Measurements from ENCODE around the gene DOCK9.

DOCK9 gene

DNA sequence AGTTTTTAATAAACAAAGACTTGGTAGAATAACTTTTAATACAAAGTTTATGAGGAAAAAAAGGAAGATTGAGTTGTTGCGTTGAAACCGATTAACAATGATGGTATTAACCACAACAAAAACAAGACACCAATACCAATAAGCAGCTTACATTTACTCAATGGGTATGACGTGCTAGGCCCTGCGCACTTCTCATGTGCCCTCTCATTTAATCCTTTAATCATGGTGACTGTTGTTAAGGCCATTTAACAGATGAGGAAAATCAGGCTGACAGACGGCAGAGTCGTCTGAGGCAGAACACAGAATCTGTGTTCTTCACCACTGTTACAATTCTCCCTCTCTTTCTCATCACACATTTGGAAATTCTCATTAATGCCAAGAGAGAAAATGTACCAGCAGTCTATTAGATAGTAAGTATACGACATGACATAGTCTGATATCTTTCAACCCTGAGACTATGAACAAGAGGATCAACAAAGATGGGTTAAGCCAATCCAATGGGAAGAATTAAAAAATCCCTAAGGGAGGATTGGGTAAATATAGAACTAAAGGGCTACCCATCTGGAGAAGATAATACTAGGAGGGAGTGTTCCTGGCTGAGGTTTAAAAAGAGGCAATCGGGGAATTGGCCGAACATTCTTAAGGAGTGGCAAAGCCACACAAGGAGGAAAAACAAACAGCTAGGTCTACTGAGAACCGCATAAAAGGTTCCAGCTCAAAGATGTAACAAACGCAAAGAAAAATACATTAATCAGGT lies 54.0 kb downstream of the DOCK9 start:
- Histone ChIP-seq H3K36me3 (ENCODE audit: control insufficient read depth, insufficient read depth, low read length, severe bottlenecking) (no peaks in the 10 kb centered on the region), H3K27me3 (replicated peaks; ENCODE audit: control insufficient read depth, insufficient read depth, low read length) (no peaks in the 10 kb centered on the region), H3K4me1 (ENCODE audit: control insufficient read depth, insufficient read depth, low read length) (peaks cover 19% of the 10 kb centered on the region), H3K9ac (ENCODE audit: low read length) (no peak overlapping the region), H3K4me3 (ENCODE audit: low read length) (peak overlapping the region; percentile 21), H3K9me3 (ENCODE audit: control insufficient read depth, low read length) (no peaks in the 10 kb centered on the region)
- DNase-seq (ENCODE audit: low read depth) = peak; percentile 36

DNA sequence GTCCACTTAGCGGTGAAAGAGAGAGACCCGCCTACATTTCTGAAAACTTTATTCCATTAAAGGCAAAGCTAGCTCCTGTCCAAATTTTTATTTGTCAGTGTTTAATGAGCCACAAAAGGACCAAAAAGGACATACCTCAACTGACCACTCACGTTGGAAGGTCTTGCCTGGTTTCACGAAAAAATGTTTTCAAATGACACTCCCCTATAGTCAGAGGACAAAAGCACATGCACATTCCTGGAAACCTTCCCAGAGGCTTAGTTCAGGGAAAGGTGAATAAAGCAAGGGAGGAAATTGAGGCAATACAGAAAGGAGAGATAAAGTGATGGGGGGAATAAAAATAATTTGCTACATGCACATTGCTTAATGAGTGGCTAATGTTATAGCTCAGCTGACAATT lies 55.6 kb downstream of the DOCK9 start:
- H3K9ac ChIP-seq (ENCODE audit: low read length) = no peak overlapping the region
- H3K9me3 ChIP-seq (ENCODE audit: control insufficient read depth, low read length) = no peaks in the 10 kb centered on the region
- no peak overlapping the region for H3K4me3 ChIP-seq (ENCODE audit: low read length)
- no peaks in the 10 kb centered on the region for H3K27me3 ChIP-seq (replicated peaks; ENCODE audit: control insufficient read depth, insufficient read depth, low read length)
- DNase-seq (ENCODE audit: low read depth) = no peak
- H3K36me3 ChIP-seq (ENCODE audit: control insufficient read depth, insufficient read depth, low read length, severe bottlenecking) = no peaks in the 10 kb centered on the region
- peaks cover 14% of the 10 kb centered on the region for H3K4me1 ChIP-seq (ENCODE audit: control insufficient read depth, insufficient read depth, low read length)

DNA sequence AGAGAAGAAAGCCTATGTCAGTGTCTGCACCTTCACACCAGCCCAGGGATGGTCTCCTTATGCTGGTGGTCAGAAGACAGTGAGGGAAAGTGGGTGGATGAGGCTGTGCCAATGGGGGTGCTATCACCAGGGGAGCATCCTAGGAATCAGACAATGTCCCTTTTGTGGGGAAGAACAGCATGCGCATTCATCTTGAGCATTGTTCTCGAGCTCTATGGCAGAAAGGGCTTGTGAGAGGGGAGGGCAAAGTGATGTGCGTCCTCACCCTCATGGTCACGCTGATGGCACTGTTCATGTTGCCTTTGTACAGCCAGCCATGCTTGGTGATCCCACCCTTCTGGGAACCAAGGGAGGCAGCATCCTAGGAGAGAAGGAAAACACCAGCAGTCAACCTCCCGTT lies 56.1 kb downstream of the DOCK9 start:
- H3K4me3 ChIP-seq (ENCODE audit: low read length) = no peak overlapping the region
- no peak for DNase-seq (ENCODE audit: low read depth)
- H3K27me3 ChIP-seq (replicated peaks; ENCODE audit: control insufficient read depth, insufficient read depth, low read length) = no peaks in the 10 kb centered on the region
- H3K4me1 ChIP-seq (ENCODE audit: control insufficient read depth, insufficient read depth, low read length) = peaks cover 17% of the 10 kb centered on the region
- no peaks in the 10 kb centered on the region for H3K9me3 ChIP-seq (ENCODE audit: control insufficient read depth, low read length)
- H3K9ac ChIP-seq (ENCODE audit: low read length) = no peak overlapping the region
- H3K36me3 ChIP-seq (ENCODE audit: control insufficient read depth, insufficient read depth, low read length, severe bottlenecking) = no peaks in the 10 kb centered on the region

DNA sequence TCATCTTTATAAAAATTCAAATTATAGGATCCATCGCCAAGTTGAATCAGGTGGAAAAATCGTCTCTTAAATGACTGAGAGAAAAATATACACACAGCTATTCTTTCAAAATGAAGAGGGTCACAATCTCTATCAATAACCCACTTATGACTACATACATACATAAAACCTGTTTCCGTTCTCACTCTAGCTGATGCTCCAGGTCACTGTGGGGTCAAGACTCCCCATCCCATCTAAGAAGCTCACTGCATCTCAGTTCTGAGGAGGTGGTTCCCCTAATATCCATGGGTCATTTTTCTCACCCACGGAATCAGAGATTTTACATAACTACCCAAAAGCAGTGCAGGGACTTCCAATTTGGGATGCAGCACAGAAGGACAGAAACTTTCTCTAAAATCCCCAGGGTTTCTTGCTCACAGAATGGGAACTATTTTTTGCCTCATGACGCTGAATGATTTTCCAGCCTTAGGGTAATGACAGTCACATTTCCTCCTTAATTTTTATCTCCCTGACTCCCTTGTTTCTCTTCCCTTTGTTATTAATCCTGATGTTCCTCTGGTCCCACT lies 56.8 kb downstream of the DOCK9 start:
- Histone ChIP-seq H3K9ac (ENCODE audit: low read length) (no peak overlapping the region), H3K36me3 (ENCODE audit: control insufficient read depth, insufficient read depth, low read length, severe bottlenecking) (no peaks in the 10 kb centered on the region), H3K9me3 (ENCODE audit: control insufficient read depth, low read length) (no peaks in the 10 kb centered on the region), H3K4me3 (ENCODE audit: low read length) (no peak overlapping the region), H3K27me3 (replicated peaks; ENCODE audit: control insufficient read depth, insufficient read depth, low read length) (no peaks in the 10 kb centered on the region), H3K4me1 (ENCODE audit: control insufficient read depth, insufficient read depth, low read length) (peaks cover 17% of the 10 kb centered on the region)
- no peak for DNase-seq (ENCODE audit: low read depth)

DNA sequence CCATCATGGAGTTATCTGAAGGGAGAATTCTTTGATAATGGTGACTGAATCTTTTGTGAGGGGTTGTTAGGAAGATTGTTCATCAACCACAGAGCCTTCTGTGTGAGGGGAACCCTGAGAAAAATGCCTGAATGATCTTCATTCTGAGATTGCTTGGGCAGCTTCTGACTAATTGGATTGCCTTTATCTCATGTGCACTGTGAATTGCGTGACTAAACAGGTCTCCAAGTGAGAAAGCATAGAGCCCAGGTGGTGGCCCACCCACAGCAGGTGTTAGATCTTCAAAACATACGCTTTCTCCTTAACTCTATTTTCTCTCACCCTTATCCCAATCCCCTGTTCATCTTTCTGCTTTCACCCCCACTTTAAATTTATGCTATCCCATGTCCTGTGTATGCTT lies 58.3 kb downstream of the DOCK9 start:
- Histone ChIP-seq H3K4me1 (ENCODE audit: control insufficient read depth, insufficient read depth, low read length) (peaks cover 14% of the 10 kb centered on the region), H3K36me3 (ENCODE audit: control insufficient read depth, insufficient read depth, low read length, severe bottlenecking) (no peaks in the 10 kb centered on the region), H3K9ac (ENCODE audit: low read length) (no peak overlapping the region), H3K4me3 (ENCODE audit: low read length) (no peak overlapping the region), H3K9me3 (ENCODE audit: control insufficient read depth, low read length) (no peaks in the 10 kb centered on the region), H3K27me3 (replicated peaks; ENCODE audit: control insufficient read depth, insufficient read depth, low read length) (no peaks in the 10 kb centered on the region)
- no peak for DNase-seq (ENCODE audit: low read depth)

DNA sequence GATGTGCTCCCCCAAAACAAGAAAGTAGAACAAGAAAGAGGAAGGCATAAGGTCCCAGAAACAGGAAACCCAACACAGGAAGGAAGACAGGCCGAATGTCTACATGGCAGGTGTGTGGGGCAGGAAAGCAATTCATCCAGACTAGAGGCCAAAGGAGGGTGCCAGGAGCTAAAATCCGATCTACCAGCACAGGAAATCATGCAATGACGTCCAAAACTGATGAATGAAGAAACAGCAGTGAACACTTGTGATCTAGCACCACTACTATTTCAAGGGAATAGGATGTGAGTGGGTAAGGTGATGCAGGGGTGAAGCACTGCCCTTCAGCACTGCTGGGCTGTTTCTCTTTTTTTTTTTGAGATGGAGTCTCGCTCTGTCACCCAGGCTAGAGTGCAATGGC lies 59.1 kb downstream of the DOCK9 start:
- no peaks in the 10 kb centered on the region for H3K9me3 ChIP-seq (ENCODE audit: control insufficient read depth, low read length)
- DNase-seq (ENCODE audit: low read depth) = no peak
- H3K36me3 ChIP-seq (ENCODE audit: control insufficient read depth, insufficient read depth, low read length, severe bottlenecking) = no peaks in the 10 kb centered on the region
- peaks cover 6% of the 10 kb centered on the region for H3K4me1 ChIP-seq (ENCODE audit: control insufficient read depth, insufficient read depth, low read length)
- no peak overlapping the region for H3K9ac ChIP-seq (ENCODE audit: low read length)
- no peaks in the 10 kb centered on the region for H3K27me3 ChIP-seq (replicated peaks; ENCODE audit: control insufficient read depth, insufficient read depth, low read length)
- no peak overlapping the region for H3K4me3 ChIP-seq (ENCODE audit: low read length)

DNA sequence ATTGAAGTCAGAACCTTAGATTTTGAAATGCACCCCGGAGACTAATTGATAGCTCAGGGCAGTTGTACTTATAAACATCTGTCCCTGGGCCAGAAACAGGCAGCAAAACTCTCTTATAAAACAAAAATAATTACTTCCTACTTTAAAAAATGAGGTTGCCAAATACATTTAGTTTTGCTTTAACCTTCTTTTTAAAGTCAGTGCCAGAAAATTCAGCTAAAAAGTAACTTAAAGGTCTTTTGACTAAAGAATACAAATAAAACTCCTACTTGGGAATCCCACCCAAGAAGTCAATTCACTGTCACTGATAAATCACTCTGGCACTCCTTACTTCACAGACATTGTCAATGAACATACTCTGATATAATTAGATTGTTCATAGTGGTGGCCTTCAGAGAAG lies 60.7 kb downstream of the DOCK9 start:
- Histone ChIP-seq H3K4me1 (ENCODE audit: control insufficient read depth, insufficient read depth, low read length) (peaks cover 3% of the 10 kb centered on the region), H3K36me3 (ENCODE audit: control insufficient read depth, insufficient read depth, low read length, severe bottlenecking) (no peaks in the 10 kb centered on the region), H3K9ac (ENCODE audit: low read length) (no peak overlapping the region), H3K4me3 (ENCODE audit: low read length) (no peak overlapping the region), H3K27me3 (replicated peaks; ENCODE audit: control insufficient read depth, insufficient read depth, low read length) (no peaks in the 10 kb centered on the region), H3K9me3 (ENCODE audit: control insufficient read depth, low read length) (no peaks in the 10 kb centered on the region)
- peak; percentile 14 for DNase-seq (ENCODE audit: low read depth)

DNA sequence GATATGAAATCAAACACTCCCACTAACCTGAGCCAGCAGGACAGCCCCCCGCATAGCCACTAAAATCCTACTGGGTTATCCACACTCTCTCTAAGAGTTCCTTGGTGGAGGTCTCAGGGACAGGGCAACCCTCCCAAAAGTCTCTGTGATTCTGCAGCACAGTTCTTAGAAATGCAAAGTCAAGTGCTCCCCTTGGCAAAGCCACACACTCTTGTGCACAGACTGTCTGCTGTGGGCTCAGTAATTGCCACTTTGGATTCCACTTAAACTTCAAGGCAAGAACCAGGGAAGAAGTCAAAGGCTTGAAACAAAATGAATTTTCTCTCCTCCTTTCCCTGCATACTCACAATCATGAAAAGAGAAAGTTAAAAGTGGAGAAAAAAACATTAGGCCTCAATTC lies 61.5 kb downstream of the DOCK9 start:
- no peak for DNase-seq (ENCODE audit: low read depth)
- no peaks in the 10 kb centered on the region for H3K27me3 ChIP-seq (replicated peaks; ENCODE audit: control insufficient read depth, insufficient read depth, low read length)
- H3K9me3 ChIP-seq (ENCODE audit: control insufficient read depth, low read length) = no peaks in the 10 kb centered on the region
- no peaks in the 10 kb centered on the region for H3K36me3 ChIP-seq (ENCODE audit: control insufficient read depth, insufficient read depth, low read length, severe bottlenecking)
- no peak overlapping the region for H3K9ac ChIP-seq (ENCODE audit: low read length)
- H3K4me3 ChIP-seq (ENCODE audit: low read length) = no peak overlapping the region
- peaks cover 3% of the 10 kb centered on the region for H3K4me1 ChIP-seq (ENCODE audit: control insufficient read depth, insufficient read depth, low read length)

DNA sequence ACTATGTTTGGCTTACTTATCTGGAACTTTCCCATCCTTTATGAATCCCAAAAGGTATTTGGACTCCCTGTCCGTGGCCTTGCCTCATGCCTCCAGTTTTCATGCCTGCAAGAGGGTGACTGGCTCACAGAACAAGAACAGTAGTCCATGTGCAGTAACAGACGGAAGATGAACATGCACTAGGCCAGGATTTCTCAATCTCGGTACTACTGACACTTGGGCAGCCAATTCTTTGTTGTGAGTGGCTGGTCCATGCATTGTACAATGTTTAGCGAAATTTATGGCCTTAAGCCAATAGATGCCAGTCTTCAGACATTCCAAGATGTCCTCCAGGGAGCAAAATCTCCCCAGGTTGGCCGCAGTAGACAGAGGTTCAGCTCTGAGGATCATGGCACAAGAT lies 61.9 kb downstream of the DOCK9 start:
- no peak for DNase-seq (ENCODE audit: low read depth)
- Histone ChIP-seq H3K4me1 (ENCODE audit: control insufficient read depth, insufficient read depth, low read length) (peaks cover 3% of the 10 kb centered on the region), H3K4me3 (ENCODE audit: low read length) (no peak overlapping the region), H3K27me3 (replicated peaks; ENCODE audit: control insufficient read depth, insufficient read depth, low read length) (no peaks in the 10 kb centered on the region), H3K9ac (ENCODE audit: low read length) (no peak overlapping the region), H3K9me3 (ENCODE audit: control insufficient read depth, low read length) (no peaks in the 10 kb centered on the region), H3K36me3 (ENCODE audit: control insufficient read depth, insufficient read depth, low read length, severe bottlenecking) (no peaks in the 10 kb centered on the region)

DNA sequence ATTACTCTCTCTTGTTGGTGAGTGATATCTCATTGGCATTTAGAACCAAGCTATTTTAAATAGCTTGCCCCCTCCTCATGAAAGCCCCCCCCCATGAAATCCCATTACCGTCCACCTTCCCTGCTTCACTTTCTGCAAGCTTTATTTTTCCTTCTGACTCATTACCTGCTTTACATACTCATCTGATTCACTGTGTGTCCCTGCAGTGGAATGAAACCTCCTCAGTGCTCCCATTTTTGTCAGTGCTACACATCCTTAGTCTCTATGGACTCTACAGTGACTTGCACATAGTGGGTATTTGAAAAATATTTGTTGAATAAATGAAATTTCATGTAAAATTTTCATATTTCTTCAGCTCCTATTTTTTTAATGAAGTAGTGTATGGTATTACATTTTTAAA lies 62.3 kb downstream of the DOCK9 start:
- H3K9ac ChIP-seq (ENCODE audit: low read length) = no peak overlapping the region
- no peaks in the 10 kb centered on the region for H3K36me3 ChIP-seq (ENCODE audit: control insufficient read depth, insufficient read depth, low read length, severe bottlenecking)
- peaks cover 3% of the 10 kb centered on the region for H3K4me1 ChIP-seq (ENCODE audit: control insufficient read depth, insufficient read depth, low read length)
- H3K9me3 ChIP-seq (ENCODE audit: control insufficient read depth, low read length) = no peaks in the 10 kb centered on the region
- no peak overlapping the region for H3K4me3 ChIP-seq (ENCODE audit: low read length)
- no peaks in the 10 kb centered on the region for H3K27me3 ChIP-seq (replicated peaks; ENCODE audit: control insufficient read depth, insufficient read depth, low read length)
- DNase-seq (ENCODE audit: low read depth) = no peak

DNA sequence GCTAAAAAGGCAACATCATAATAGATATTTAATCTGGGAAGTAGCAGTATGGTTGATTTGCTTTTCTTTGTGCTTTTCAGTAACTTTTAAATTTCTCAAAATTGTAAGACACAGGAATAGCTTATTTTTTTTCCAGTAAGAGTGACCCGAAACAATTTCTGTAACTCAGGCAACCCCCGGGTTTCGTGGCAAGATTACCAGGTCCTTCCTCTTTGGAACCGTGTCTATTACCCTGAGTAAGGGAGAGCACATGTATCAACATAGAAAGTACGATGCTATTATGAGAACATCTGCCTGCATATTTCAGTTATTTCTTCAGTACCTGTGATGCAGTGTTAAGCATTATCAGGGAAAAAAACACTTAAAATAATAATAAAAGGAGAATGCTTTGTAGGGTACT lies 64.1 kb downstream of the DOCK9 start:
- H3K27me3 ChIP-seq (replicated peaks; ENCODE audit: control insufficient read depth, insufficient read depth, low read length) = no peaks in the 10 kb centered on the region
- no peaks in the 10 kb centered on the region for H3K9me3 ChIP-seq (ENCODE audit: control insufficient read depth, low read length)
- DNase-seq (ENCODE audit: low read depth) = no peak
- H3K4me3 ChIP-seq (ENCODE audit: low read length) = no peak overlapping the region
- no peaks in the 10 kb centered on the region for H3K36me3 ChIP-seq (ENCODE audit: control insufficient read depth, insufficient read depth, low read length, severe bottlenecking)
- H3K9ac ChIP-seq (ENCODE audit: low read length) = no peak overlapping the region
- peaks cover 3% of the 10 kb centered on the region for H3K4me1 ChIP-seq (ENCODE audit: control insufficient read depth, insufficient read depth, low read length)

DNA sequence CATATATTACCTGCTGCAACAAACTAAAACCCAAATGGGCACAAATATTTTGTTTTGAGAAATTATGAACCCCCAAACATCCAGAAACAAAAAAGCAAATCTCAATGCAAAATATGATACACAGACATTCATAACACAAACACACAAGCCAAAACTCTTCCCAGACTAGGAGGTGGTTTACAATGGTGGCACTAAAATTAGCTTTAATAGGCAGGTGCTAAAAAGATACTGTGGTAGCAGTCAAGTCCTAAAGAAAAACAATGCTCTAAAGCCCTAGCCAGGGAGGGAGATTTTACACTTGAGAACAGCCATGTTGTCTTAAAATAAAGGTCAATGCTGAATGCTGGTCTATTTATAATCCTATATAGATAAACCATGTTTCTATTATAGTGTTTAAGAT lies 65.0 kb downstream of the DOCK9 start:
- Histone ChIP-seq H3K9me3 (ENCODE audit: control insufficient read depth, low read length) (no peaks in the 10 kb centered on the region), H3K27me3 (replicated peaks; ENCODE audit: control insufficient read depth, insufficient read depth, low read length) (no peaks in the 10 kb centered on the region), H3K4me1 (ENCODE audit: control insufficient read depth, insufficient read depth, low read length) (peaks cover 3% of the 10 kb centered on the region), H3K36me3 (ENCODE audit: control insufficient read depth, insufficient read depth, low read length, severe bottlenecking) (no peaks in the 10 kb centered on the region), H3K9ac (ENCODE audit: low read length) (no peak overlapping the region), H3K4me3 (ENCODE audit: low read length) (no peak overlapping the region)
- DNase-seq (ENCODE audit: low read depth) = no peak

All from adipocyte (in vitro differentiated cells).